ENCODE data around the gene ATOH8. TPM values are rescaled to one million over a fixed set of nuclear protein-coding genes. Genes with fewer than 3 reads are reported as not detected.

ATOH8 gene
- total RNA-seq, 1 donor from 2014 or later: 0.52 TPM

DNA sequence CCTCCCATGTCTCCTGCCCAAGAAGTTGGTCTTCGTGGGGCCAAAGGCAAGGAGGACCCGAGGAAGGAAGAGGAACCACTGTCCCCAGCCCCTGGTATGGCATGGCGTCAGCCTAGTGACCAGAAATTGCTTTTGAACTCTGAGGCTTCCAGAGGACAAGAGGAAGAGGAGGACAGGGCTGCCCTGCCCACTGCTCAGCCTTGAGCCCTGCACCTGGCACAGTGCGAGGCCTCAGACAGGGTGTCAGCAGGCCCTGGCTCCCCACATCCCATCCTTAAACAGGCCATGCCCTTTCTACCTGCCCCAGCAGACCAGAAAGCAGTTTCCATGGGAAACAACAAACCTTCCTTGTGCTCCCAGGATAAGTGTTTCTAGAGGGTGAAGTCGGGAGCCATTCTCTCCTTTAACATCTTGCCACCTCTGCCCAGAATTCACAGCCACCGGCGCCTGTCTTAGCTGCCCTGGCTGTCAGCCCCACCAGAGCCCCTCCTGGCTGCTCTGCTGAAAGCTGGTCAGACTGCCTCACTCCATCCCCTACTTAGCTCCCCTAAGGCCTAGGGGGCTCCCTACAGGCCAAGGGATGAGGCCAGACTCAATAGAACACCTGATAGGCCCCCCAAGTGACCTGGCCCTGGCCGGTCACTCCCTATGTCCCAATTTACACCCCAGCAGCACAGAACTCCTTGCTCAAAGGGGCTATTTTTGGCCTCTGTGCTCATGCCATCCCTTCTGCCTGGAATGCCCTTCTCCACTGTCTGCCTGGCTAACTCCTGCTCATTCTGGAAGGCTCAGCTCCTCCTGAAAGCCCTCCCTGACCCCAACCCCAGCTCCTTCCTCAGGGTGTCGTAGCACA, 20.6 kb downstream of the ATOH8 start:
- no peak overlapping the region for H3K4me3 ChIP-seq (ENCODE audit: low read depth, low read length)
- DNase-seq (ENCODE audit: low read depth): no peak
- TF ChIP-seq, protein P1, sequence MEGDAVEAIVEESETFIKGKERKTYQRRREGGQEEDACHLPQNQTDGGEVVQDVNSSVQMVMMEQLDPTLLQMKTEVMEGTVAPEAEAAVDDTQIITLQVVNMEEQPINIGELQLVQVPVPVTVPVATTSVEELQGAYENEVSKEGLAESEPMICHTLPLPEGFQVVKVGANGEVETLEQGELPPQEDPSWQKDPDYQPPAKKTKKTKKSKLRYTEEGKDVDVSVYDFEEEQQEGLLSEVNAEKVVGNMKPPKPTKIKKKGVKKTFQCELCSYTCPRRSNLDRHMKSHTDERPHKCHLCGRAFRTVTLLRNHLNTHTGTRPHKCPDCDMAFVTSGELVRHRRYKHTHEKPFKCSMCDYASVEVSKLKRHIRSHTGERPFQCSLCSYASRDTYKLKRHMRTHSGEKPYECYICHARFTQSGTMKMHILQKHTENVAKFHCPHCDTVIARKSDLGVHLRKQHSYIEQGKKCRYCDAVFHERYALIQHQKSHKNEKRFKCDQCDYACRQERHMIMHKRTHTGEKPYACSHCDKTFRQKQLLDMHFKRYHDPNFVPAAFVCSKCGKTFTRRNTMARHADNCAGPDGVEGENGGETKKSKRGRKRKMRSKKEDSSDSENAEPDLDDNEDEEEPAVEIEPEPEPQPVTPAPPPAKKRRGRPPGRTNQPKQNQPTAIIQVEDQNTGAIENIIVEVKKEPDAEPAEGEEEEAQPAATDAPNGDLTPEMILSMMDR (conservative IDR thresholded peaks at IDR 0.05; ENCODE audit: low read depth, low read length): no peak

DNA sequence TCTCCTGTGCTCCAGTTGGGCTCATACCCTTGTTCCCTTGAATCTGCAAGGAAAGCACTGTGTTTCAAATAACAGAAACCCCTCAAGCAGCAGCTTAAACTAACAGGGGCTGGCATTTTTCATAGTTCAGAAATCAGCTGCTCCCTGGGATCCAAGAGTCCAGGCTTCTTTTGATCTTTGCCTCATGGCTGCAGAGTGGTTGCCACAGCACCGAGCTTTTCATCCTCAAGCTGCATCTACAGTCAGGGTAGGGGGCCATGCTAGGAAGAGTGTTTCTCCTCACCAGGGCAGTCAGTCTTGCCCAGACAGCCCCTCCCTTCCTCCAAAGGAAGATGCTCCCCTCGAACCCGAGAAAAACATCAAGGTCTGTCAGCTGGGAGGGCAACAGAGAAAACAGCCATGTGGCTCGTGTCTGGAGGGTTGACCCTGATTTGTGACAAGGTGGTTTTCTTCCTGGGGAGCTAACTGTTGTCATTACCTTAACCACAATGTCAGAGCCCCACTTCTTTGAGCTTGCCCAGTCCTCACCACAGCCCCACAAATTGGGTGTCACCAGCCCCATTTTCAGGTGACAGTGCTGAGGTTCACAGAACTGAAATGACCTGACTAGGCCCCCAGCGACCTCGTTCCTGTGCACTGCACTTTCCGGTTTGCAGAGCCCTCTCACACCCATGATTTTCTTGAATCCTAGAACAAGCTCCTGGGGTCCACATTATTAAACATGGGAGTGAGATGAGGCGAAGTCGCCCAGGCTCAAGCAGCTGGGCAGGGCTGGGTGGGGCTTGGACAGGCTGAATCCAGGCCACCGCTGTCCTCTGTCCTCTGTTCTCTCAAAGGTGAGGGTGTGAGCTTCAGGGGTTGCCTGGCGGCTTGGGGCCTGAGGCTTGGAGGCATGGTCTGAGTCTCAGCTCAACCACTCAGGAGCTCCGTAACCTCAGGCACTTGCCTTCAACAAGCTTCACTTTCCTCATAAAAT, 21.9 kb downstream of the ATOH8 start:
- DNase-seq (ENCODE audit: low read depth): no peak
- TF ChIP-seq, protein P1 (conservative IDR thresholded peaks at IDR 0.05; ENCODE audit: low read depth, low read length): no peak

DNA sequence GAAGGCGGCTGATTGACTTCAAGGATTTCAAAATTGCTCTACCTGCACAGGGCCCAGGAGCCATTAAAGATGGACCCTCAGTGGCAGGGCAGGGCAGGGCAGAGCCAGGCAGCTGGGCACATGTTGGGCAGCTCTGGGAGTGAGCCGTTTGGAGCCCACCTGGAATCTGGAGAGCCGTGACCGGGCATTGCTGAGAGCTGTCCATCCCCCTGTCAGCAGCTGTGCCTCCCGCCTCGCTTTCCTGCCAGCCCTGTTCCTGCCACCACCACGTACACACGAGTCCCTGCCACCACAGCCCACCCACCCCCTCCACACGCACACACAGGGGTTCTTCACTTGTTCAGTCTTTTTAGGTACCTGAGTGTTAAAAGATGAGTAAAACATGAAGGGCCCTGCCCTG, 22.9 kb downstream of the ATOH8 start:
- no peak for DNase-seq (ENCODE audit: low read depth)
- H3K4me3 ChIP-seq (ENCODE audit: low read depth, low read length): no peak overlapping the region
- TF ChIP-seq, protein P1 (conservative IDR thresholded peaks at IDR 0.05; ENCODE audit: low read depth, low read length): no peak

More for the DNA sequence above, 21.9 kb downstream of the ATOH8 start:
- no peak overlapping the region for H3K4me3 ChIP-seq (ENCODE audit: low read depth, low read length)

DNA sequence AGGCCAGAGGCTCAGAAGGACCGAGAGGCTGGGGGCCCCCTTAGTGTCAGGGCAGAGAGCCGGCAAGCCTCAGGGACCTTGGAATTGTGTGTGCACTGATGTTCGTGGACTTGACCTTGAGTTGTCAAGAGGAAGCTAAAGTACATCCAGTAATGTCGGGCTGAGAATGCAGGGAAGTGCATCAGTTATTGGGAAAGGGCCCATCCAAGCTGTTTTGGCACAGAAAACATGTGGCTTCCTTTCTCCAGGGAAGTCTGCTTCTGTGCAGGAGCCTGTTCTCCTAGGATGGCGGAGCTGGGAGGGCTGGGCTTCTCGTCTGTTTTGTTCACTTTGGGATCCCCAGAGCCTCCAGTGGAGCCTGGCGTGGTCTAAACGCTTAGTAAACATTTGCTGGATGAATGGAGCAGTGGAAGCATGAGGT, 23.7 kb downstream of the ATOH8 start:
- TF ChIP-seq, protein P1 (conservative IDR thresholded peaks at IDR 0.05; ENCODE audit: low read depth, low read length): no peak
- no peak overlapping the region for H3K4me3 ChIP-seq (ENCODE audit: low read depth, low read length)
- no peak for DNase-seq (ENCODE audit: low read depth)

DNA sequence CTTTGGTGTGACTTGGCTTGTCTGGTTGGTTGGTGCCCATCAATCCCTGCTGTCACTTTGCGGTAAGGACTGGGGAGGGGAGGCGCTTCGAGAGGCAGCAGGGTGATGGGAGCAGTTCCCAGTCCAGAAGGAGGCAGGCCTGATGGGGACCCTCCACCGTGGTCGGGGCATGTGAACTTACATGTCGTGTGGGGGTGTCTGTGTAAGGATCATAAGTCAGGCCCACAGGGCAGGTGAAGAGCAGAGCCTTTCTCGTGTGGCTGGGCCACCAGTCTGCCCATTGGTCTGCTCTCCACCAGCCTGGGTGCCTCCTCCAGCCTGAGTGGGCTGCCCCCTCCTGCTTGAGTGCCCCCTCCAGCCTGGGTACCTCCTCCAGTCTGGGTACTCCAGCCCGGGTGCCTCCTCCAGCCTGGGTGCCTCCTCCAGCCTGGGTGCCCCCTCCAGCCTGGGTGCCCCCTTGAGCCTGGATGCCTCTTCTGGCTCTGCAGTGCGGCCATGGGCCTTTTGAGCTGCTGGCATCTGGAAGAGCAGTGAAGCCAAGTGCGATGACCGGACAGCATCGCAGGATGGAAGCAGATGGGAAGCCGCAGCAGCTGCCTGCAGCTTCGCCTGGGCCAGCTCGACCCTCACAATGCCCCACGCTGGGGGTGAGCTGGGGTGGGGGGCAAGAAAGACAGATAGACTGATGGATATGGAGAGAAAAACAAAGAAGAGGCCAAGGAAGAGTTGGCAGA, 25.0 kb downstream of the ATOH8 start:
- TF ChIP-seq, protein P1 (conservative IDR thresholded peaks at IDR 0.05; ENCODE audit: low read depth, low read length): no peak
- no peak overlapping the region for H3K4me3 ChIP-seq (ENCODE audit: low read depth, low read length)
- no peak for DNase-seq (ENCODE audit: low read depth)

DNA sequence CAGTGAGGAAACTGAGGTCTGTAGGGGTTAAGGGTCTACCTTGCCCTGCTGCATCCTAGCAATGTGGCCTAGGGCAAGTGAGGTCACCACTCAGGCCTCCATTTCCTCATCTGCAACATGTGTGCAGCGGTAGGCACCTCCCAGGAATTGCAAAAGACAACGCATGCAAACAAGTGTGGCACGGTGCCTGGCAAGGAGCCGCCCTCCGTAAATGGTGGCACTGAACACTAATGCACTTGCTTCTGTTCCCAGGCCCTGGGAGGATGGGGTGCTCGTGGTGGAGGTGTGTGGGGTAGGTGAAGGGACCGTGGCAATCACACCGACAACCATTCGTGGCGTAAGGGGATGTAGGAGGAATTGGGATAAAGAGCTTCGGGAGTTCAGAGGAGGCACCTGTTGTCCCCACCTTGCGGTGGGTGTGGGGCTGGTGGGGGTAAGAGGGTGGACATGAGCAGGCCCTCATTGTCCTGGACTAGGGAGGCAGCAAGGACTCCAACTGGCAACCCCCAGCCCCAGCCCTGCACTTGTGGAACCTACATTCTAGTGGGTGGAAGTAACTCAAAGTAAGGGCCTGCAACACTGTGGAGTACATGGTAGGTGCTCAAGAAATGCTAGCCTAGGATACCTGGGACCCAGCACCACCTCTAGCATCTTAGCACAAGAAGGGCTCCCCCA, 26.0 kb downstream of the ATOH8 start:
- TF ChIP-seq, protein P1 (conservative IDR thresholded peaks at IDR 0.05; ENCODE audit: low read depth, low read length): no peak
- H3K4me3 ChIP-seq (ENCODE audit: low read depth, low read length): no peak overlapping the region
- no peak for DNase-seq (ENCODE audit: low read depth)

All from epithelial cell of proximal tubule (primary cell).